ENCODE measurements around the gene ACTG1.

The ACTG1 gene

DNA sequence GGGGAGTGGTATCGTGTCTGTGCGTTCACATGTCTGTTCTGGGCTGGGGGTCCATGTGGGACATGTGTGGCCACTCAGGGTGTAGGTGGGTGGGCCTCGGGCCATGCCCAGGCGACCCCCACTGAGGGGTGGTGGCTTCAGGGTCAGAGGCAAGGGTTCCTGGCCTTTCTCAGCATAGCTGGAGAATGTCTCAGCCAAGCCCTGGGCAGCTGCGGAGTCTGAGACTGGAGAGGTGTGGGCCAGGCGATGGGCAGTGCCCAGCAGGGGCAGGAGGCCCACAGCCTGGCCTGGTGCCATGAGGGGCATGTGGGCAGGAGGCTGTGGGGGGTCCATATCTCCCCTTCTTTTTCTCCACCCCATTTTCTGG is 16.8 kb upstream of the ACTG1 start:
- TF ChIP-seq, protein P1, sequence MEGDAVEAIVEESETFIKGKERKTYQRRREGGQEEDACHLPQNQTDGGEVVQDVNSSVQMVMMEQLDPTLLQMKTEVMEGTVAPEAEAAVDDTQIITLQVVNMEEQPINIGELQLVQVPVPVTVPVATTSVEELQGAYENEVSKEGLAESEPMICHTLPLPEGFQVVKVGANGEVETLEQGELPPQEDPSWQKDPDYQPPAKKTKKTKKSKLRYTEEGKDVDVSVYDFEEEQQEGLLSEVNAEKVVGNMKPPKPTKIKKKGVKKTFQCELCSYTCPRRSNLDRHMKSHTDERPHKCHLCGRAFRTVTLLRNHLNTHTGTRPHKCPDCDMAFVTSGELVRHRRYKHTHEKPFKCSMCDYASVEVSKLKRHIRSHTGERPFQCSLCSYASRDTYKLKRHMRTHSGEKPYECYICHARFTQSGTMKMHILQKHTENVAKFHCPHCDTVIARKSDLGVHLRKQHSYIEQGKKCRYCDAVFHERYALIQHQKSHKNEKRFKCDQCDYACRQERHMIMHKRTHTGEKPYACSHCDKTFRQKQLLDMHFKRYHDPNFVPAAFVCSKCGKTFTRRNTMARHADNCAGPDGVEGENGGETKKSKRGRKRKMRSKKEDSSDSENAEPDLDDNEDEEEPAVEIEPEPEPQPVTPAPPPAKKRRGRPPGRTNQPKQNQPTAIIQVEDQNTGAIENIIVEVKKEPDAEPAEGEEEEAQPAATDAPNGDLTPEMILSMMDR (IDR thresholded peaks at IDR 0.05; ENCODE audit: control insufficient read depth, extremely low read depth, insufficient read depth), result no peak
- no peak overlapping the region for H3K4me3 ChIP-seq (ENCODE audit: low read depth, low read length)

DNA sequence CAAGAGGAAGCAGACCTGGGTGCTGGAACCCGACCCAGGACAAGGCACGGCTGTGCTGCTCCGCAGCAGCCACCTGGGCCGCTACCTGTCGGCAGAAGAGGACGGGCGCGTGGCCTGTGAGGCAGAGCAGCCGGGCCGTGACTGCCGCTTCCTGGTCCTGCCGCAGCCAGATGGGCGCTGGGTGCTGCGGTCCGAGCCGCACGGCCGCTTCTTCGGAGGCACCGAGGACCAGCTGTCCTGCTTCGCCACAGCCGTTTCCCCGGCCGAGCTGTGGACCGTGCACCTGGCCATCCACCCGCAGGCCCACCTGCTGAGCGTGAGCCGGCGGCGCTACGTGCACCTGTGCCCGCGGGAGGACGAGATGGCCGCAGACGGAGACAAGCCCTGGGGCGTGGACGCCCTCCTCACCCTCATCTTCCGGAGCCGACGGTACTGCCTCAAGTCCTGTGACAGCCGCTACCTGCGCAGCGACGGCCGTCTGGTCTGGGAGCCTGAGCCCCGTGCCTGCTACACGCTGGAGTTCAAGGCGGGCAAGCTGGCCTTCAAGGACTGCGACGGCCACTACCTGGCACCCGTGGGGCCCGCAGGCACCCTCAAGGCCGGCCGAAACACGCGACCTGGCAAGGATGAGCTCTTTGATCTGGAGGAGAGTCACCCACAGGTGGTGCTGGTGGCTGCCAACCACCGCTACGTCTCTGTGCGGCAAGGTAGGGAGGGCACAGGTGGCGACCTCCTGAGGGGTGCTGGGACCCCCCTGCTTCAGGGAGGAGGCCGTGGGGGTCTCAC is 16.2 kb upstream of the ACTG1 start:
- H3K4me3 ChIP-seq (ENCODE audit: low read depth, low read length), result no peak overlapping the region
- TF ChIP-seq, protein P1 (IDR thresholded peaks at IDR 0.05; ENCODE audit: control insufficient read depth, extremely low read depth, insufficient read depth), result no peak
- DNase-seq (ENCODE audit: low read depth), result no peak

More for the DNA sequence above, 16.8 kb upstream of the ACTG1 start:
- DNase-seq (ENCODE audit: low read depth), result no peak

DNA sequence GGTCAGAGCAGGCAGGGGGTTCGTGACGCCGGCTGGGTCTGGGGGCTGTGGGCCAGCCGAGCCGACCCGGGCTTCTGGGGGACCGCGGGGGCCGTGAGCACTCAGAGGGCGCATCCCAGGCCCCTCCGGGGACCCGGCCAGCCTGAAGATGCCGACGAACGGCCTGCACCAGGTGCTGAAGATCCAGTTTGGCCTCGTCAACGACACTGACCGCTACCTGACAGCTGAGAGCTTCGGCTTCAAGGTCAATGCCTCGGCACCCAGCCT is 15.7 kb upstream of the ACTG1 start:
- no peak overlapping the region for H3K4me3 ChIP-seq (ENCODE audit: low read depth, low read length)
- DNase-seq (ENCODE audit: low read depth), result no peak
- TF ChIP-seq, protein P1 (IDR thresholded peaks at IDR 0.05; ENCODE audit: control insufficient read depth, extremely low read depth, insufficient read depth), result no peak

- H3K4me3 ChIP-seq (ENCODE audit: low read depth, low read length), result no peak within 1 kb of the TSS
- TF ChIP-seq, protein P1 (IDR thresholded peaks at IDR 0.05; ENCODE audit: control insufficient read depth, extremely low read depth, insufficient read depth), result no peak
- DNase-seq (ENCODE audit: low read depth), result no peak
Measured at GRCh38 chr17:81527591-81528383, 15.2 kb upstream of the ACTG1 start, which contains the start of gene FSCN2. Gene FSCN2, plus strand, starts transcription at chr17:81528377. Its CDS starts 155 bp downstream, at chr17:81528532.

- no peak overlapping the region for H3K4me3 ChIP-seq (ENCODE audit: low read depth, low read length)
- no peak for DNase-seq (ENCODE audit: low read depth)
- TF ChIP-seq, protein P1 (IDR thresholded peaks at IDR 0.05; ENCODE audit: control insufficient read depth, extremely low read depth, insufficient read depth), result no peak
Measured at GRCh38 chr17:81526662-81527571, 14.3 kb upstream of the ACTG1 start.

- no peak overlapping the region for H3K4me3 ChIP-seq (ENCODE audit: low read depth, low read length)
- TF ChIP-seq, protein P1 (IDR thresholded peaks at IDR 0.05; ENCODE audit: control insufficient read depth, extremely low read depth, insufficient read depth), result no peak
- no peak for DNase-seq (ENCODE audit: low read depth)
Measured at GRCh38 chr17:81524865-81525159, 12.2 kb upstream of the ACTG1 start.
